SK-N-SH (cell line): Measurements from ENCODE around the gene LHFPL5. TPM values are rescaled to one million over a fixed set of nuclear protein-coding genes. Genes with fewer than 3 reads are reported as not detected.

ENCODE experiments used
- CTCF ChIA-PET: fragments of 300-600, 350-600 bp; formaldehyde crosslinking; extraction: SDS; loops from one replicate; lab custom pipeline; 2021; lab: Yijun Ruan, JAX
- POLR2A ChIA-PET: fragments of 350-600 bp; sonication (Branson Sonifier 250); formaldehyde crosslinking; extraction: SDS; loops from one replicate; lab custom pipeline; 2020; ENCODE audit warnings: antibody characterized with exemption, inconsistent platforms; lab: Yijun Ruan, JAX
- DNase-seq: peaks from one replicate; pipeline ENCODE4 v3.0.0; 2012
- H2AFZ ChIP-seq: fragments of 200-600 bp; sonication (generic); 2 replicates; pipeline ENCODE4 v1.8.1; 2016; ENCODE audit warnings: antibody characterized with exemption, mild to moderate bottlenecking, low read depth
- H3F3A ChIP-seq: fragments of 200-600 bp; sonication (generic); replicated peaks from 2 replicates; pipeline ENCODE3; 2016; ENCODE audit warnings: antibody characterized with exemption, mild to moderate bottlenecking; ENCODE audit not compliant: insufficient read depth
- H3K27ac ChIP-seq, 2 experiments: fragments of 200-500 bp in 1 of 2; fragments of 200-600 bp in 1 of 2; sonication (Bioruptor generic) in 1 of 2; sonication (generic), shearing (Covaris generic) in 1 of 2; 2 replicates each; pipeline versions ENCODE4 v1.5.1 to v1.6.1; 2014 to 2016; ENCODE audit warnings: low read depth in 2 of 2, inconsistent platforms in 1 of 2, low read length in 1 of 2, mild to moderate bottlenecking in 1 of 2, mixed read lengths in 1 of 2
- H3K27me3 ChIP-seq: fragments of 200-600 bp; sonication (generic), shearing (Covaris generic); 2 replicates; pipeline ENCODE4 v1.6.1; 2016; ENCODE audit warnings: mixed run types; ENCODE audit not compliant: insufficient read depth
- H3K36me3 ChIP-seq, 2 experiments: fragments of 200-500 bp in 1 of 2; fragments of 200-600 bp in 1 of 2; sonication (Bioruptor generic) in 1 of 2; sonication (generic) in 1 of 2; replicated peaks in 1 of 2; 2 replicates each; pipeline versions ENCODE3 to v1.5.1; 2014 to 2016; ENCODE audit warnings: low read length in 1 of 2, mild to moderate bottlenecking in 1 of 2; ENCODE audit not compliant: insufficient read depth in 2 of 2, control insufficient read depth in 1 of 2
- H3K4me1 ChIP-seq, 2 experiments: fragments of 200-500 bp in 1 of 2; fragments of 200-600 bp in 1 of 2; sonication (Bioruptor generic) in 1 of 2; sonication (generic), shearing (Covaris generic) in 1 of 2; 2 replicates each; pipeline versions ENCODE4 v1.5.1 to v1.6.1; 2014 to 2016; ENCODE audit warnings: low read depth in 1 of 2, low read length in 1 of 2, mixed run types in 1 of 2; ENCODE audit not compliant: insufficient read depth in 2 of 2, control insufficient read depth in 1 of 2
- H3K4me2 ChIP-seq: fragments of 200-600 bp; sonication (generic), shearing (Covaris generic); 2 replicates; pipeline ENCODE4 v1.6.1; 2017; ENCODE audit warnings: mixed run types
- H3K4me3 ChIP-seq, 2 experiments: fragments of 200-500 bp in 1 of 2; fragments of 200-600 bp in 1 of 2; sonication (Bioruptor generic) in 1 of 2; sonication (generic), shearing (Covaris generic) in 1 of 2; 2 replicates each; pipeline versions ENCODE4 v1.5.1 to v1.8.1; 2014 to 2016; ENCODE audit warnings: low read depth in 2 of 2, inconsistent platforms in 1 of 2, low read length in 1 of 2, mild to moderate bottlenecking in 1 of 2, mixed read lengths in 1 of 2, moderate library complexity in 1 of 2
- H3K79me2 ChIP-seq: fragments of 200-600 bp; sonication (generic); 2 replicates; pipeline ENCODE4 v1.8.1; 2017; ENCODE audit warnings: mild to moderate bottlenecking; ENCODE audit not compliant: insufficient read depth
- H3K9ac ChIP-seq: fragments of 200-600 bp; sonication (generic); 2 replicates; pipeline ENCODE4 v1.6.1; 2017; ENCODE audit warnings: mixed run types
- H3K9me2 ChIP-seq: fragments of 200-600 bp; sonication (generic); 2 replicates; pipeline ENCODE4 v1.6.1; 2017; ENCODE audit warnings: mixed run types
- H3K9me3 ChIP-seq: fragments of 200-600 bp; sonication (generic); 2 replicates; pipeline ENCODE4 v1.6.1; 2017; ENCODE audit warnings: mixed run types, mild to moderate bottlenecking, moderate library complexity
- H4K20me1 ChIP-seq: fragments of 200-600 bp; sonication (generic); 2 replicates; pipeline ENCODE4 v1.6.1; 2017; ENCODE audit warnings: mild to moderate bottlenecking, mixed run types; ENCODE audit not compliant: insufficient read depth
- CHD2 ChIP-seq: fragments of 150-350 bp; IDR thresholded peaks from 2 replicates; pipeline ENCODE4 v1.6.1; 2018; ENCODE audit warnings: low read length; ENCODE audit not compliant: partially characterized antibody
- ELF1 ChIP-seq: IDR thresholded peaks from 2 replicates; pipeline ENCODE4 v1.4.0; 2012
- EP300 ChIP-seq, 2 experiments: IDR thresholded peaks; 2 replicates each; pipeline versions ENCODE4 v1.4.0 to v1.6.1; 2012; ENCODE audit warnings: borderline replicate concordance in 1 of 2, low read depth in 1 of 2, low read length in 1 of 2
- EZH2phosphoT487 ChIP-seq: fragments of 200-600 bp; sonication (generic); IDR thresholded peaks from 2 replicates; pipeline ENCODE4 v1.6.1; 2017; ENCODE audit warnings: low read depth, mixed run types, mild to moderate bottlenecking, antibody characterized with exemption, moderate library complexity, borderline replicate concordance
- FOSL2 ChIP-seq: IDR thresholded peaks from 2 replicates; pipeline ENCODE4 v1.4.0; 2012; ENCODE audit warnings: low read depth, mild to moderate bottlenecking, moderate library complexity, borderline replicate concordance
- FOXM1 ChIP-seq: IDR thresholded peaks from 2 replicates; pipeline ENCODE4 v1.4.0; 2012; ENCODE audit warnings: low read depth, mild to moderate bottlenecking
- JUND ChIP-seq: IDR thresholded peaks from 2 replicates; pipeline ENCODE4 v1.4.0; 2012
- MXI1 ChIP-seq: IDR thresholded peaks from 2 replicates; pipeline ENCODE4 v1.6.1; 2012; ENCODE audit warnings: mild to moderate bottlenecking, low read depth, low read length, improper control_type of control experiment
- NFIC ChIP-seq: IDR thresholded peaks from 2 replicates; pipeline ENCODE4 v1.4.0; 2012; ENCODE audit warnings: borderline replicate concordance
- RAD21 ChIP-seq: IDR thresholded peaks from 2 replicates; pipeline ENCODE4 v1.6.1; 2012; ENCODE audit warnings: mild to moderate bottlenecking, low read length
- RXRA ChIP-seq: IDR thresholded peaks from 2 replicates; pipeline ENCODE4 v1.4.0; 2012; ENCODE audit warnings: low read depth, mild to moderate bottlenecking, borderline replicate concordance
- TAF1 ChIP-seq: IDR thresholded peaks from 2 replicates; pipeline ENCODE4 v1.6.1; 2012; ENCODE audit warnings: low read depth, mild to moderate bottlenecking, low read length, moderate library complexity, borderline replicate concordance
- YY1 ChIP-seq: IDR thresholded peaks from 2 replicates; pipeline ENCODE4 v1.4.0; 2012; ENCODE audit warnings: low read depth, mild to moderate bottlenecking
- WGBS: methylation state at CpG from one replicate; pipeline ENCODE4 v1.1.6; 2017; ENCODE audit warnings: low lambda C conversion rate; 5-methylcytosine and 5-hydroxymethylcytosine counted together
- polyA plus RNA-seq, 3 experiments: library from polyadenylated mRNA; depleted of rRNA; stranded (reverse); fragments of >200 nt; gene quantifications; 2 replicates each; pipeline ENCODE4 v1.2.3, GENCODE V29; 2012
- TF ChIP-seq, protein P1 (sequence below): IDR thresholded peaks from 2 replicates; pipeline ENCODE4 v1.4.0; 2012; ENCODE audit warnings: low read depth
- TF ChIP-seq, protein P2 (sequence below): IDR thresholded peaks from 2 replicates; pipeline ENCODE4; 2012
- TF ChIP-seq, protein P3 (sequence below): fragments of 200-600 bp; sonication (generic); IDR thresholded peaks from 2 replicates; pipeline ENCODE4 v1.6.1; 2017; ENCODE audit warnings: antibody characterized with exemption, mild to moderate bottlenecking, moderate library complexity
- TF ChIP-seq, protein P4 (sequence below): fragments of 150-350 bp; IDR thresholded peaks from 2 replicates; pipeline ENCODE4 v1.6.1; 2016; ENCODE audit warnings: mild to moderate bottlenecking, low read depth, low read length

LHFPL5 gene
- polyA plus RNA-seq, 1 of the 3 experiments (the other 2 are of a cell fraction): not detected

DNA sequence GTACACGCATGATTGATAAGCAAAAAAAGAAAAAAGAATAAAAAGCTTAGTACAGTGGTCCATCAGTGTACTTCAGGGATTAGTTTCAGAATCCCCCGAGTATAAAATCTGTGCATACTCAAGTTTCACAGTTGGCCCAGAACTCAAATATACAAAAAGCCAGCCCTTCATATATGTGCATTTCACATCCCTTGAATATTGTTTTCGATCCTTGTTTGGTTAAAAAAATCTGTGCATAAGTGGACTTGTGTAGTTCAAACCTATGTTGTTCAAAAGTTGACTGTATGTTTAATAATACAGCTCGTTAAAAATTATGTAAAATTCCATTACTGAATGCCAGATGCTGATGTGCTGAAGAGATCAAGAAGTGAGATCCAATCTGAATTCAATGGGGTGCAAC lies 54.2 kb downstream of the LHFPL5 start:
- 94% methylated on average over 4 of the region's 4 CpGs for WGBS
- CTCF ChIA-PET: no interaction called here

More for the DNA sequence above, 54.2 kb downstream of the LHFPL5 start:
- DNase-seq: no peak
- POLR2A ChIA-PET: no interaction called here
- Histone ChIP-seq H3K36me3 (peaks cover 37 to 42% of the 10 kb centered on the region in 2 experiments), H3K9ac (no peak overlapping the region), H3K4me2 (no peak overlapping the region), H3K4me3 (no peak overlapping the region), H3K79me2 (peaks cover 5% of the 10 kb centered on the region; the same call in 1 of the 2 replicates), H3K9me3 (no peaks in the 10 kb centered on the region), H2AFZ (no peak overlapping the region), H3K9me2 (no peaks in the 10 kb centered on the region), H3K27ac (no peak overlapping the region), H3K4me1 (no peaks in the 10 kb centered on the region; a peak in 1 of 4 replicates), H3F3A (no peaks in the 10 kb centered on the region), H4K20me1 (no peaks in the 10 kb centered on the region), H3K27me3 (no peaks in the 10 kb centered on the region)
- TF ChIP-seq EZH2phosphoT487 (no peak), YY1 (no peak), FOXM1 (no peak), CHD2 (no peak), FOSL2 (no peak), RAD21 (no peak), ELF1 (no peak), TAF1 (no peak), MXI1 (no peak), JUND (no peak), NFIC (no peak), RXRA (no peak), EP300 (IDR thresholded peaks at IDR 0.05; ENCODE audit: borderline replicate concordance in 1 of 2, low read depth in 1 of 2, low read length in 1 of 2) (no peak)
- TF ChIP-seq, protein P1, sequence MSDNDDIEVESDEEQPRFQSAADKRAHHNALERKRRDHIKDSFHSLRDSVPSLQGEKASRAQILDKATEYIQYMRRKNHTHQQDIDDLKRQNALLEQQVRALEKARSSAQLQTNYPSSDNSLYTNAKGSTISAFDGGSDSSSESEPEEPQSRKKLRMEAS: no peak
- TF ChIP-seq, protein P2, sequence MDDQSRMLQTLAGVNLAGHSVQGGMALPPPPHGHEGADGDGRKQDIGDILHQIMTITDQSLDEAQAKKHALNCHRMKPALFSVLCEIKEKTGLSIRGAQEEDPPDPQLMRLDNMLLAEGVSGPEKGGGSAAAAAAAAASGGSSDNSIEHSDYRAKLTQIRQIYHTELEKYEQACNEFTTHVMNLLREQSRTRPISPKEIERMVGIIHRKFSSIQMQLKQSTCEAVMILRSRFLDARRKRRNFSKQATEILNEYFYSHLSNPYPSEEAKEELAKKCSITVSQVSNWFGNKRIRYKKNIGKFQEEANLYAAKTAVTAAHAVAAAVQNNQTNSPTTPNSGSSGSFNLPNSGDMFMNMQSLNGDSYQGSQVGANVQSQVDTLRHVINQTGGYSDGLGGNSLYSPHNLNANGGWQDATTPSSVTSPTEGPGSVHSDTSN: no peak
- TF ChIP-seq, protein P3, sequence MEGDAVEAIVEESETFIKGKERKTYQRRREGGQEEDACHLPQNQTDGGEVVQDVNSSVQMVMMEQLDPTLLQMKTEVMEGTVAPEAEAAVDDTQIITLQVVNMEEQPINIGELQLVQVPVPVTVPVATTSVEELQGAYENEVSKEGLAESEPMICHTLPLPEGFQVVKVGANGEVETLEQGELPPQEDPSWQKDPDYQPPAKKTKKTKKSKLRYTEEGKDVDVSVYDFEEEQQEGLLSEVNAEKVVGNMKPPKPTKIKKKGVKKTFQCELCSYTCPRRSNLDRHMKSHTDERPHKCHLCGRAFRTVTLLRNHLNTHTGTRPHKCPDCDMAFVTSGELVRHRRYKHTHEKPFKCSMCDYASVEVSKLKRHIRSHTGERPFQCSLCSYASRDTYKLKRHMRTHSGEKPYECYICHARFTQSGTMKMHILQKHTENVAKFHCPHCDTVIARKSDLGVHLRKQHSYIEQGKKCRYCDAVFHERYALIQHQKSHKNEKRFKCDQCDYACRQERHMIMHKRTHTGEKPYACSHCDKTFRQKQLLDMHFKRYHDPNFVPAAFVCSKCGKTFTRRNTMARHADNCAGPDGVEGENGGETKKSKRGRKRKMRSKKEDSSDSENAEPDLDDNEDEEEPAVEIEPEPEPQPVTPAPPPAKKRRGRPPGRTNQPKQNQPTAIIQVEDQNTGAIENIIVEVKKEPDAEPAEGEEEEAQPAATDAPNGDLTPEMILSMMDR: no peak
- TF ChIP-seq, protein P4, sequence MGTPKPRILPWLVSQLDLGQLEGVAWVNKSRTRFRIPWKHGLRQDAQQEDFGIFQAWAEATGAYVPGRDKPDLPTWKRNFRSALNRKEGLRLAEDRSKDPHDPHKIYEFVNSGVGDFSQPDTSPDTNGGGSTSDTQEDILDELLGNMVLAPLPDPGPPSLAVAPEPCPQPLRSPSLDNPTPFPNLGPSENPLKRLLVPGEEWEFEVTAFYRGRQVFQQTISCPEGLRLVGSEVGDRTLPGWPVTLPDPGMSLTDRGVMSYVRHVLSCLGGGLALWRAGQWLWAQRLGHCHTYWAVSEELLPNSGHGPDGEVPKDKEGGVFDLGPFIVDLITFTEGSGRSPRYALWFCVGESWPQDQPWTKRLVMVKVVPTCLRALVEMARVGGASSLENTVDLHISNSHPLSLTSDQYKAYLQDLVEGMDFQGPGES: no peak

Other genes with a start within 250 kb of the LHFPL5 start
- 4.2 and 5.1 TPM in 2 replicates for gene FKBP5, start 116.4 kb upstream of the LHFPL5 start, polyA plus RNA-seq (2012; rRNA removed)
- gene ARMC12, start 68.3 kb upstream of the LHFPL5 start, polyA plus RNA-seq (2012; rRNA removed): 1.6 and 2.0 TPM in 2 replicates
- gene CLPSL2, start 28.8 kb upstream of the LHFPL5 start, polyA plus RNA-seq (2012; rRNA removed): not detected in 2 replicates
- gene CLPSL1, start 24.3 kb upstream of the LHFPL5 start, polyA plus RNA-seq (2012; rRNA removed): not detected in 2 replicates
- gene CLPS, start 8.0 kb upstream of the LHFPL5 start, polyA plus RNA-seq (2012; rRNA removed): not detected in 2 replicates
- gene SRPK1, start 115.7 kb downstream of the LHFPL5 start, polyA plus RNA-seq (2012; rRNA removed): 10.6 and 16.4 TPM in 2 replicates
- gene SLC26A8, start 219.3 kb downstream of the LHFPL5 start, polyA plus RNA-seq (2012; rRNA removed): not detected in 2 replicates
- 19.8 and 27.4 TPM in 2 replicates for gene MAPK14, start 222.5 kb downstream of the LHFPL5 start, polyA plus RNA-seq (2012; rRNA removed)